ENCODE measurements around the gene NDUFAF8. TPM values are rescaled to one million over a fixed set of nuclear protein-coding genes. Genes with fewer than 3 reads are reported as not detected.

The NDUFAF8 gene
- total and polyA plus RNA-seq, 10 of the 15 experiments (the other 5 are each of a cell fraction or from before 2014, with no cell fraction given): 22.0 to 307 (median 106) TPM

DNA sequence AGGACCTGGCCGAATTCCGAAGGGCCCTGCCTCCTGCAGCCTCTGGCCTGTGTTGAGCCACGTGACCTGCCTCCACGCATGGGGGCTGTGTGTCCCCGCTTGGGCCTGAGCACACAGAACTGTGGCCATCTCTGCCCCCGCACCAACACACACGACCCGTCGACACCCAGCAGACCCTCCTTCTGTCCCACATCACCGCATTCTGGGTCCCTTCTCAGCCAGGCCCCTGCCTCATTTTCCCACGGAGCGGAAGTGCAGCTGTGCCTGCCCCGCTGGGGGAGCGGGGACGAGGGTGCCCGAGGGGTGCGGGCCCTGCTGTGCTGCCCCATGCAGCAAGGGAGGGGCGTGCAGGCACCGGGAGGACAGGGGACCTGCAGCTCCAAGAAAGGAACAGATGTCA lies 18.4 kb downstream of the NDUFAF8 start:
- CTCF ChIA-PET: no interaction called here
- WGBS (ENCODE audit: insufficient coverage, insufficient replicate concordance, low lambda C conversion rate, missing lambda C conversion rate): 98% methylated on average over 19 of the region's 19 CpGs
- H3K36me3 ChIP-seq (ENCODE audit: control insufficient read depth in 2 of 2, insufficient read depth in 2 of 2, low read length in 1 of 2): peaks cover 4 to 18% of the 10 kb centered on the region in 2 experiments; a peak in 3 of 4 replicates
- intact Hi-C loops (cut with micrococcal nuclease; ENCODE audit: unreplicated experiment): loop anchor here (10.0 kb wide), 1 partner anchor 257 kb away; the partner anchor contains the start of gene ACTG1
- in situ Hi-C loops (cut with MboI): loop anchor here (5.0 kb wide), 1 partner anchor 220 kb away; no protein-coding TSS in a partner anchor
- no peak overlapping the region for H3K27ac ChIP-seq (ENCODE audit: control insufficient read depth, insufficient read depth)
- FAIRE-seq: no peak
- H4K20me1 ChIP-seq (ENCODE audit: control insufficient read depth, insufficient read depth): no peaks in the 10 kb centered on the region
- H3K9me3 ChIP-seq (replicated peaks; ENCODE audit: control insufficient read depth, insufficient read depth, low read length): no peaks in the 10 kb centered on the region
- SMC1A ChIA-PET (ENCODE audit: uncharacterized antibody, unreplicated experiment): interaction anchor here (1.3 kb wide), 1 partner anchor 227 kb away, joined by 5 read pairs; no protein-coding TSS in a partner anchor
- POLR2A ChIA-PET: no interaction called here
- RAD21 ChIA-PET (ENCODE audit: unreplicated experiment): interaction anchor here (1.5 kb wide), 1 partner anchor 14 kb away, joined by 5 read pairs; no protein-coding TSS in a partner anchor
- H3K27me3 ChIP-seq (replicated peaks in 1 of 2; ENCODE audit: control insufficient read depth in 2 of 2, insufficient read depth in 2 of 2, low read length in 1 of 2): no peaks in the 10 kb centered on the region
- H2AFZ ChIP-seq (ENCODE audit: control insufficient read depth, low read depth, low read length): no peak overlapping the region
- no peak overlapping the region for H3K9ac ChIP-seq (ENCODE audit: control insufficient read depth, insufficient read depth, low read length)
- H3K4me3 ChIP-seq: no peak overlapping the region
- no peak overlapping the region for H3K4me2 ChIP-seq (ENCODE audit: control insufficient read depth, insufficient read depth)
- BruUV-seq (replicated peaks): no TSS peak
- TF ChIP-seq TCF12 (IDR thresholded peaks at IDR 0.05; ENCODE audit: low read depth, low read length): no peak
- no peak for TF ChIP-seq ZNF207 (IDR thresholded peaks at IDR 0.05; ENCODE audit: borderline replicate concordance)
- no peak for ATAC-seq
- no peak for DNase-seq (ENCODE audit: low read depth, low spot score)
- H3K79me2 ChIP-seq (ENCODE audit: control insufficient read depth, insufficient read depth, low read length): no peaks in the 10 kb centered on the region
- H3K4me1 ChIP-seq (ENCODE audit: control insufficient read depth, insufficient read depth, low read length): no peaks in the 10 kb centered on the region

DNA sequence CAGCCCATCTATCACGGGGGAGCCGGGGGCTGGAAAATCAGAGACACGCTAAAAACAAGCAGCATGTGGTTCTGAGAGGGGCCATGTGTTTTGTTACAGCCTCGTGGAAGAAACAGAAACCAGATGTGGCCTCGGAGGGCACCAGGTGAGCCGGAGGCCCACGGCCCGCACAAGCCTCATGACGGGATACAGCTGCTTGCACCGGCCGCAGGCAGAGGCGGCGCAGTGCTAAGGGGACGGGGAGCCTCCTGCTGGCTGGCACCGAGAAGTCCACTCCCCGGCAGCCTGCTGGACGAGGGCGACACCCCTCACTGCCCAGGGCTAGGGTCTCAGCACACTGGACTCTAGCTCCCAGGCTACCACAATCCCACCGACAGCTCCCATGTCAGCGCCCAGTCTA lies 19.2 kb downstream of the NDUFAF8 start:
- ChIA-PET CTCF (interaction anchor here (0.8 to 1.2 kb wide), 2 partner anchors 227 to 343 kb away, joined by 3 read pairs; no protein-coding TSS in a partner anchor), SMC1A (ENCODE audit: uncharacterized antibody, unreplicated experiment) (no interaction called here), RAD21 (ENCODE audit: unreplicated experiment) (interaction anchor here (1.5 kb wide), 1 partner anchor 13 kb away, joined by 5 read pairs; no protein-coding TSS in a partner anchor), POLR2A (no interaction called here)
- no TSS peak for BruUV-seq (replicated peaks)
- Histone ChIP-seq H3K79me2 (ENCODE audit: control insufficient read depth, insufficient read depth, low read length) (no peaks in the 10 kb centered on the region), H3K4me2 (ENCODE audit: control insufficient read depth, insufficient read depth) (no peak overlapping the region), H3K4me1 (ENCODE audit: control insufficient read depth, insufficient read depth, low read length) (no peaks in the 10 kb centered on the region), H2AFZ (ENCODE audit: control insufficient read depth, low read depth, low read length) (no peak overlapping the region), H4K20me1 (ENCODE audit: control insufficient read depth, insufficient read depth) (no peaks in the 10 kb centered on the region), H3K9me3 (replicated peaks; ENCODE audit: control insufficient read depth, insufficient read depth, low read length) (no peaks in the 10 kb centered on the region), H3K36me3 (ENCODE audit: control insufficient read depth in 2 of 2, insufficient read depth in 2 of 2, low read length in 1 of 2) (peaks cover 9 to 18% of the 10 kb centered on the region in 2 experiments; a peak in 3 of 4 replicates), H3K4me3 (no peak overlapping the region), H3K27ac (ENCODE audit: control insufficient read depth, insufficient read depth) (no peak overlapping the region), H3K27me3 (replicated peaks in 1 of 2; ENCODE audit: control insufficient read depth in 2 of 2, insufficient read depth in 2 of 2, low read length in 1 of 2) (no peaks in the 10 kb centered on the region), H3K9ac (ENCODE audit: control insufficient read depth, insufficient read depth, low read length) (no peak overlapping the region)
- 93% methylated on average over 19 of the region's 20 CpGs for WGBS (ENCODE audit: insufficient coverage, insufficient replicate concordance, low lambda C conversion rate, missing lambda C conversion rate)
- no peak for TF ChIP-seq HDAC6 (IDR thresholded peaks at IDR 0.05; ENCODE audit: unreplicated experiment)
- TF ChIP-seq SMARCA5 (IDR thresholded peaks at IDR 0.05): no peak
- no peak for TF ChIP-seq IKZF1 (conservative IDR thresholded peaks at IDR 0.05)
- TF ChIP-seq ZNF622 (IDR thresholded peaks at IDR 0.05): no peak
- no peak for TF ChIP-seq PAX5 (IDR thresholded peaks at IDR 0.05; ENCODE audit: borderline replicate concordance, low read depth, low read length)
- TF ChIP-seq USF2 (IDR thresholded peaks at IDR 0.05; ENCODE audit: borderline replicate concordance, low read depth, low read length): no peak
- TF ChIP-seq POLR2A (IDR thresholded peaks at IDR 0.05; ENCODE audit: low read depth, low read length): no peak
- no peak for TF ChIP-seq RELA (IDR thresholded peaks at IDR 0.05; ENCODE audit: borderline replicate concordance, partially characterized antibody)
- TF ChIP-seq CBX5 (IDR thresholded peaks at IDR 0.05; ENCODE audit: low read depth): no peak
- ATAC-seq: no peak
- no peak for FAIRE-seq
- no peak for DNase-seq (ENCODE audit: low read depth, low spot score)
- in situ Hi-C loops (cut with MboI) (loop anchor here (5.0 kb wide), 1 partner anchor 219 kb away; no protein-coding TSS in a partner anchor), intact Hi-C loops (cut with micrococcal nuclease; ENCODE audit: unreplicated experiment) (loop anchor here (10.0 kb wide), 1 partner anchor 257 kb away; the partner anchor contains the start of gene ACTG1)

Measured in GM12878 (cell line).